Measurements from ENCODE around the gene METTL2A.
"Not testable (repeated sequence)": the region's sequence is repeated elsewhere in the genome, so short reads cannot be mapped to it uniquely, and the experiment has no call there.

The METTL2A gene

GRCh38 chr17:62423647-62424461 is at the start of gene METTL2A:
Gene METTL2A, plus strand, starts transcription at chr17:62423897. Its CDS starts 6 bp downstream, at chr17:62423903.
- DNase-seq, result peak; percentile 89

GRCh38 chr17:62380253-62380652 is 43.4 kb upstream of the METTL2A start, which contains the start of gene EFCAB3:
Gene EFCAB3, plus strand, starts transcription at chr17:62380553. Its CDS starts 2,427 bp downstream, at chr17:62382980.
- no peak for DNase-seq

GRCh38 chr17:62381561-62381960 is 42.1 kb upstream of the METTL2A start:
- no peak for DNase-seq

DNA sequence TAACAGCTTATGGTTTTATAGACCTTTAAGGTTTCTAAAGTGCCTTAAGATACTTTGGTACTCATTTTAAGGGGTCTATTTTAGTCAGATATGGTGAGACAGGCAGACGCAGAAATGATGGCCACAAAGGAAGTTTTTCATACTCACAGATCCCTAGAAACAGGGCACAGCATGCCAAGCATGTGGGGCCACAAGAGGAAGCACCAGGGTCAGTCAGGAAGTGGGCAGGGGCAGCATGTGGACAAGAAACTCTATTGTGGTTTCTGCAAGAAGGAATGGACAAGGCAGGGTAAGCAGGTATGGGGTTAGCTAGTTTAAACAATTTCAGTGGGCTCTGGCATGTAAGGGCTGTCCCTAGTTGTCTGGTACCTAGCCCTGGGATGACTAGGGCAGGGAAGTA is 34.8 kb upstream of the METTL2A start:
- DNase-seq, result no peak

DNA sequence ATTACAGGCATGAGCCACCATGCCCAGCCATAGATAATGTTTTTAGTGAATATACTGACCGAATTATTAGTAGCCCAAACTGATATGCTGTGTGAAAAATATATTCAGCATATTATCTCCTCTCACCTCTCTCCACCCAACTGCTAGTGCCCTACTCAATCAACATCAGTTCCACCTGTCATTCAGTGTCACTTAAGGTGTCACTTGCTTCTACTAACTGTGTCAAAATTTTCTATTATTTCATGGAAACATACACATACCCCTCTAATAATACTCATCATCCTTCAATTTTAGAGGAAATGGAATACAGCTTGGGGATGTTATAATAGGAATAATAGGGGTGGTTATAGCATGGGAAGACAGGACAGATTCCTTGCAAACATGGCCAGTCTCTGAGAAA is 30.8 kb upstream of the METTL2A start:
- DNase-seq, result no peak

DNA sequence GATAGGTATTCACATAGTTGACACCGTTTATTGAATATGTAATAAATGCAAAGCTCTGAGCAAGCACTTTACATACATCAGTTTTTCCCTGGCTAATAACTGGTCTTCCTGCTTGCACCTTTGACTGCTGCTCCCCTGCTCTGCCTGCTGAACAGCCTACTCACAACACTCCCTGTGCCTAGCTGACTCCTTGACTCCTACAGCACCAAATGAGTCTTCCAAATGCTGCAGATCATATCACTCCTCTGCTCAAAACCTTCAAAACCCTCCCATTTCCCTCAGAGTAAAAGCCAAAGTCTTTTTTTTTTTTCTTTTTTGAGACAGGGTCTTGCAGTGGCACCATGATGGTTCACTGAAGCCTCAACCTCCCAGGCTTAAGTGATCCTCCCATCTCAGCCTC is 24.8 kb upstream of the METTL2A start:
- no peak for DNase-seq

- no peak for DNase-seq
These were observed 18.2 kb upstream of the METTL2A start for GRCh38 chr17:62405451-62405850.

DNA sequence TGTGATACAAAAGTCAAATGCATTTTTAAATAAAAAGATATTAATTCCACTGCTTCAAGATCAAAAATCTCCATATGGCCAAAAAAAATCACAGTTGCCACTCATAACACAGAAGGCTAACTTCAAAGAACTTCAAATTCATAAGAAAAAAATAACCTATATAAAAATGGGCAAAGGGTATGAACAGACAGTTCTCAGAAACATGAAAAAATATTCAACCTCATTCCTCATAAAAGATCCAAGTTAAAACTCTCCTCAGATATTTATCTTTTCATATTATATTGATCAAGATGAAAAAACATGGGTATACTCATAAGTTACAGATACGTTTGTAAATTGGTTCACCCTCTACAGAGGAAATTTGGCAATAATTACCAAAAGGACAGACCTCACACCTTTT is 10.6 kb upstream of the METTL2A start:
- DNase-seq, result not testable (repeated sequence)

GRCh38 chr17:62426214-62426613 is 2.5 kb downstream of the METTL2A start:
- DNase-seq, result not testable (repeated sequence)

DNA sequence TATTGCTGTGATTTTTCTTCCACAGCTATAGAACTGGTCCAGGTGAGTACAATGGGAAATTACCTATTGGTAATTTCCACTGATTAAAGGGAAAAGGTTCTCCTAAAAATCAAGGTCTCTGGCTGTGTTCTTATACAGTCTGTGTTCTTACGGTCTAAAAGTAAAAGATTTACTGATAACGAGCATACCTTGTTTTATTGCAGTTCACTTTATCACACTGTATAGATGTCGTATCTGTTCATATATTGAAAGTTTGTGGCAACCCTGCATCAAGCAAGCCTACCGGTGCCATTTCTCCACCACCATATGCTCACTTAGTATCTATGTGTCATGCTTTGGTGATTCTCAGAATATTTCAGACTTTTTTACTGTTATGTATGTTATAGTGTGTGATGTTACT is 11.6 kb downstream of the METTL2A start:
- DNase-seq, result not testable (repeated sequence)

DNA sequence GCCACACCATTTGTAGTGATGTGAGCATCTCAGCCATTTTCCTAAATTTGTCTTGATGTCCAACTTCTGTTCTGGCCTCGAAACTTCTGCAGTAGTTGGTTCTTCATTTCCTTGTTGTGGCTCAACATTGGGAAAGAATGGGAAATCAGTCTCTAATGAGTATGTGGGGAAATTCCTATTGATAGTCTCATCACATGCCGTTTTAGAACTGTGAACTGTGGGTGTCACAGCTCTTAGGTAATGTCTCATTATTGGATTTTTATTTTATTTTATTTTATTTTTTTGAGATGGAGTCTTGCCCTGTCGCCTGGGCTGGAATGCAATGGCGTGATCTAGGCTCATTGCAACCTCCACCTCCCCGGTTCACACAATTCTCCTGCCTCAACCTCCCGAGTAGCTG is 17.5 kb downstream of the METTL2A start:
- not testable (repeated sequence) for DNase-seq

DNA sequence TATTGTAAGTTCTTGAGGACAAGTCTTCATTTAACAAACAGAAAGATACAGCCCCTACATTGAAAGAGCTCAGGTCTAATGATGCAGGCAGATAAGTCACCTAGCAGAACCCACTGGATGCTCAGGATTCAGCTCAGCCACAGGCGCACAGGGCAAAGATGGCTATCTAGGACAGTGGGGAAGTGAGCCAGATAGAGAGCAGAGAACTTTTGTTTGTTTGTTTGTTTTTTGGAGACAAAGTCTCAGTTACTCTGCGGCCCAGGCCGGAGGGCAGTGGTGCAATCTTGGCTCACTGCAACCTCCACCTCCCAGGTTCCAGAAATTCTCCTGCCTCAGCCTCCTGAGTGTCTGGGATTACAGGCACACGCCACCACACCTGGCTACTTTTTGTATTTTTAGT is 20.4 kb downstream of the METTL2A start:
- no peak for DNase-seq

DNA sequence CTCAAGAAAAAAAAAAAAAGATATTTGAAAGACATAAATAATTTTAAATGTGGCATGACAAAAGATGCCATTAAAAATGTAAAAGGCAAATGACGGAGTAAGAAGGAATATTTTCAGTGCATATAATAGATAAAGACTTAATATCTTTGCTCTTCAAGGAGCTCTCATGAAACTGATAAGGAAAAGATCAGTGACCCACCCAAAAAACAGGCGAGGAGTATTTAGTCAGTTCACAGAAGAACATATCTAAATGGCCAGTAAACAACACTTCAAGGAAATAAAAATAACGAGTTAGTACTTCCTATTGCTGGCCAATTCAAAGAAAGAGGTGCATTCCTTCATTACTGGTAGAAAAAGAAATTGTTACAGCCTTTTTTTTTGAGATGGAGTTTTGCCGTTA is 22.1 kb downstream of the METTL2A start:
- DNase-seq, result not testable (repeated sequence)

GRCh38 chr17:62452195-62452594 is 28.5 kb downstream of the METTL2A start:
- not testable (repeated sequence) for DNase-seq

DNA sequence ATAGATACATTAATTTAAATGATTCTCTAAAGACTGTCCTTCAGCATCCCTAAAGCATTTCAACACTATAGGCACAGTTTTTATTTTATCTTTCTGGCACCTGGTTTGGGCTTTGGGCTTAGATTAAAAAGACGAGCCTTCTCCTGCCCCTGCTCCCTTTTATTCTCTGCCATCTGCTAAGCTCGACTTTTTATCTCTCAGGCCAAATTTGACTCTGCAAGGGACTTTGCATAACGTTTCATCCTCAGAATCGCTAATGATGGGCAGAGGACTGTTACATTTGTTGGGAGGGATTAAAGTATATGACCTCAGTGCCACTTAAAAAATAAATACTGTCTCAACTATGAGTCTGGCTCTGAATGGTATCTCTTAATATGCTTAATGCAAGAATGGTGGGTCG is 29.3 kb downstream of the METTL2A start:
- not testable (repeated sequence) for DNase-seq

- DNase-seq, result not testable (repeated sequence)
These were observed 30.0 kb downstream of the METTL2A start for GRCh38 chr17:62453656-62454055.

GRCh38 chr17:62454111-62454510 is 30.4 kb downstream of the METTL2A start:
- not testable (repeated sequence) for DNase-seq

- no peak for DNase-seq
These were observed 32.3 kb downstream of the METTL2A start for GRCh38 chr17:62456016-62456415.

DNA sequence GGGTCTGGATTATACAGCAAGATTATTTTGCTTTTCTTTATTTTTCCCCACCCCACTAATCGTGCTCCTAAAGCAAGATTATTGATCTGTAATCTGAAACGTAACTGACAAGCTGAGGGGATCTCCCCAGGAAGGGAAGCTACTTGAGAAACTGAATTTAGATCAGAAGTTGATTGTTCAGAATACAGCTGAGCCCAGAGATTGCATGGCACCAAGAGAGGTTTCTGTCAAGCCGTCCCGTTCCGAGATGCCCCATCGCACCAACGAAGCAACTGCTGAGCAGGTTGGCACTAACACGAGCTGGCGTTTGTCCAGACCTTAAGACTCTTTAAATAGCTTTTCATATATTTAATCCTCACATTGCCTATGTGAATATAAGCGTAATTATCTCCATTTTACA is 34.8 kb downstream of the METTL2A start:
- DNase-seq, result not testable (repeated sequence)

DNA sequence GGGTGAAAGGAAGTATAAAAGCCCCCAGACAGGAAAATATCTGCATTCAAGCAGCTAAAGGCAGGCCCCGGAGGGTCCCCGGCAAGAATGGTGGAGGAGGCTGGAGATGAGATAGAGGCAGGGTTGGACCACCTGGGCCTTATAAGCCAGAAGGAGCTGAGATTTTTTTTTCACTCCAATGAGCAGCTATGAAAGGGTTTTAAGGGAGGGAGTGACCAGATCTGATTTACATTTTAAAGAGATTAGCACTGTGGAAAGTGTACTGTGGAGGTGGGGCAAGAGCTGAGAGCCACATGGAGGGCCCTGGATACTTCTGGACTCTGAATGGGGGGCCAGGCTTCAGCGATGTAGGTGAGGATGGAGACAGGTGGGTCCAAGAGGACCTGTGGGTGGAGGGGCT is 40.7 kb downstream of the METTL2A start:
- DNase-seq, result not testable (repeated sequence)

DNA sequence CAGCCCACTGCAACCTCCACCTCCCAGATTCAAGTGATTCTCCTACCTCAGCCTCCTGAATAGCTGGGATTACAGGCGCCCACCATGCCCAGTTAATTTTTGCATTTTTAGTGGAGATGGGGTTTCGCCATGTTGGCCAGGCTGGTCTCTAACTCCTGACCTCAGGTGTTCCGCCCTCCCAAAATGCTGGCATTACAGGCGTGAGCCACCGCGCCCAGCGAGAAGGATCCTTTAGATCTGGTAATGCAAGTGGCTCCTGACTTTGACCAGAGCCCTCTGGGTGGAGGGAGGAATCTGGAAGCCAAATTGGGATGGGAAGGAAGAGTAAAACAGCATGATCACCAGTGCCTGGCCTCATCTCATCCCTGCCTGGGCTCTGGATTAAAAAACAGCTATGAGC is 41.6 kb downstream of the METTL2A start:
- DNase-seq, result not testable (repeated sequence)

GRCh38 chr17:62470666-62471379 is 47.1 kb downstream of the METTL2A start:
- DNase-seq, result peak; percentile 66

DNA sequence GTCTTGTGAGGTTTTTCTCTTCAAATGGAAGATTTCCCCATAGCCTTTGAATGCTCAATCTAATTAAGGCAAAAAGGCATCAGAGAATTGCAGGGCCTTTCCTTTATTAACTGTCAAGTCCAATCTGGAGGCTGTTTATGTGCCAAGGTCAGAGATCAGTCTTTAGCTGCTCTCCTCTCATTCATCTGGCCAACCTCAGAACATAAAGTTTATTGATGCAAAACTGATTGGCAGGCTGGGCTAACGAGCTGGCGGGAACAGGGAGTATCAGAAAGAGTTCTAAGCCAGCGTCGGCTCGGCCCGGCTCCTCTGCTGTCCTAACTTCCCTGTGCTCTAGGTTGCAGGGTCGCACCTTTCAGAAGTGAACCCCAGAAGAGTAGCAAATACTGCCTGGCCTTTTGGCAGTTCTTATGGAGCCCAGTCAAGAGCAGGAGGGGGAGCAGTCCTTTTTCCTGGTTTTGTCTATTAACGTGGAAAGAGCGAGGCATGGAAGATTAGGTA is 47.7 kb downstream of the METTL2A start:
- DNase-seq, result not testable (repeated sequence)

All from activated naive CD4-positive, alpha-beta T cell treated with Interleukin-2 at 50 U/mL for 16 hours (primary cell).